Astrocyte of the spinal cord (primary cell): ENCODE measurements around the gene RSRC1.

Experiments
- DNase-seq: peaks from one replicate; pipeline ENCODE4 v3.0.0; 2011; ENCODE audit warnings: low read depth, low spot score
- H3K4me3 ChIP-seq: 2 replicates; pipeline ENCODE4 v1.5.1; 2011; ENCODE audit warnings: low read depth, mild to moderate bottlenecking, low read length, moderate library complexity
- in situ Hi-C: cut with HindIII; loops from 2 replicates; pipeline ENCODE4 v1.10.0; 2017; ENCODE audit warnings: low sequenced_read_pairs
- TF ChIP-seq, protein P1 (sequence below): IDR thresholded peaks from 2 replicates; pipeline ENCODE4 v1.5.1; 2012; ENCODE audit warnings: low read depth, mild to moderate bottlenecking, low read length, inconsistent platforms

The RSRC1 gene

DNA sequence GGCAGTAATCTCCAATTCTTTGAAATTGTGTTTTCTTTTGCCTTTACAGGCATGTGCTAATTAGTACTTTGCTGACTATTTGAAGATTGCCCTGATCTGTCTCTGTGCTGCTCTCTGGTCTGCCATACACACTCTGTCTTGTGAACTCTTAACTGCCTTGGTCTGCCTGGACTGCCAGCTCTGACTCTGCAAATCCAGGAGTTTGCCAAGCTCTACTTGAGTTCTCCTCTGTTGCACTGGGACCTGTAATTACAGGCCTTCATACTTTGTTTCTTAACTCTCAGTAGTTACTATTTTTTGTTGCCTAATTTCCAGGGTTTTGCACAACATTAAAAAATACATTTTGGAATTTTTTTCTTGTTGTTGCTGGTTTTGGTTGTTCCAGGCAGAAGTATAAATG is 155.0 kb downstream of the RSRC1 start:
- no peak for DNase-seq
- no peak overlapping the region for H3K4me3 ChIP-seq
- in situ Hi-C loops = no loop called here
- TF ChIP-seq, protein P1, sequence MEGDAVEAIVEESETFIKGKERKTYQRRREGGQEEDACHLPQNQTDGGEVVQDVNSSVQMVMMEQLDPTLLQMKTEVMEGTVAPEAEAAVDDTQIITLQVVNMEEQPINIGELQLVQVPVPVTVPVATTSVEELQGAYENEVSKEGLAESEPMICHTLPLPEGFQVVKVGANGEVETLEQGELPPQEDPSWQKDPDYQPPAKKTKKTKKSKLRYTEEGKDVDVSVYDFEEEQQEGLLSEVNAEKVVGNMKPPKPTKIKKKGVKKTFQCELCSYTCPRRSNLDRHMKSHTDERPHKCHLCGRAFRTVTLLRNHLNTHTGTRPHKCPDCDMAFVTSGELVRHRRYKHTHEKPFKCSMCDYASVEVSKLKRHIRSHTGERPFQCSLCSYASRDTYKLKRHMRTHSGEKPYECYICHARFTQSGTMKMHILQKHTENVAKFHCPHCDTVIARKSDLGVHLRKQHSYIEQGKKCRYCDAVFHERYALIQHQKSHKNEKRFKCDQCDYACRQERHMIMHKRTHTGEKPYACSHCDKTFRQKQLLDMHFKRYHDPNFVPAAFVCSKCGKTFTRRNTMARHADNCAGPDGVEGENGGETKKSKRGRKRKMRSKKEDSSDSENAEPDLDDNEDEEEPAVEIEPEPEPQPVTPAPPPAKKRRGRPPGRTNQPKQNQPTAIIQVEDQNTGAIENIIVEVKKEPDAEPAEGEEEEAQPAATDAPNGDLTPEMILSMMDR = no peak

DNA sequence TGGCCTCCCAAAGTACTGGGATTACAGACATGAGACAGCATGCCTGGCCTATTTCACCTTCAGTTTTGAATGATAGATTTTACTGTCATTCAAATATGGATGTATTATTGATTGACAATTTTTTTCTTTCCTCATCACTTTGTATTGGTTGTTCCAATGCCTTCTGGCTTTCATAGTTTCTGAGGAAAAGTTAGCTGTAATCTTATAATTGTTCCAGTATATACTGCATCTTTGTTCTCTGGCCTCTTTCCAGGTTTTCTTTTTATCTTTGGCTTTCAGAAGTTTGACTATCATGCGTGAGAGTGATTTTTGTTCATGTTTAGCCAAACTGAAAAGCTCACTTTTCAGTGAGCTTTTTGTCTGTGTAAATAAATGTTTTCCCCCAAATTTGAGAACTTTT is 157.1 kb downstream of the RSRC1 start:
- TF ChIP-seq, protein P1 = no peak
- DNase-seq = peak; percentile 24
- H3K4me3 ChIP-seq = no peak overlapping the region
- in situ Hi-C loops = no loop called here

DNA sequence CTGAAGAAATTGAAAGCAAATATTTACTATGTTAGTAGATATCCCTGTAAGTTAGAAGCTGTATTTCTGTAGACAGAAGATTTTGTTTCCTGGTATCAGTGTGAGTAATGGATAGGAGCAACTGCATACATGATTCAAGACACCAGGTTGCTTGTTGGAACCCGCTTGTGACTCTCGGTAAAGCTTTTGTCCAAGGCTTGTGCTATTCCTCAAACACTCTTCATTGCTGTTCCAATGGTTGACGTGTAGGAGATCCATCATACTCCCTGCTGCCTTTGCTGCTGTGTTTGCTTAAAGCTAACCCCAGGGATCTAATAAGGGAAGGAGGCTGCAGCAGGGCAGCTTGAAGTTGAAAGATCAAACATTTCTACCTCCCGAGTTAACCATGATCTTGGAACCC is 160.1 kb downstream of the RSRC1 start:
- TF ChIP-seq, protein P1 = no peak
- no peak for DNase-seq
- H3K4me3 ChIP-seq = no peak overlapping the region
- in situ Hi-C loops = no loop called here

DNA sequence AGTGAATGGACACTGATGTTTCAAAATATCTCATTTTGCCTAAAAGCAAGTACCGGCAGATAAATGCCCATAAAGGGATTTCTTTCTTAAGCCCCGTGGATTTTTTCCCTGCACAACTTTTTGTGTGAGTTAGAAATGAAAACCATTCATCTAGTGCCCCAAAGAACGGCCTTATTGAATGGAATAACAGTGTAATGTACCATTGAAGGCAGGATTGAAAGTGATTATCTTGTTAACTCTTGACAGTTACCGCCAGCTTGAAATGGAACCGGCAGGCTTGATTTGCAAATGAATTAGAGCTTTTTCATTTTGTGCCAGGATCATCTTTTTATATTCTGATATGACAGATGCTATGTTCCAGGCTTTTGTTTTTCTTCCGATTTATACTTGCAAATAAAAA is 162.2 kb downstream of the RSRC1 start:
- in situ Hi-C loops = no loop called here

DNA sequence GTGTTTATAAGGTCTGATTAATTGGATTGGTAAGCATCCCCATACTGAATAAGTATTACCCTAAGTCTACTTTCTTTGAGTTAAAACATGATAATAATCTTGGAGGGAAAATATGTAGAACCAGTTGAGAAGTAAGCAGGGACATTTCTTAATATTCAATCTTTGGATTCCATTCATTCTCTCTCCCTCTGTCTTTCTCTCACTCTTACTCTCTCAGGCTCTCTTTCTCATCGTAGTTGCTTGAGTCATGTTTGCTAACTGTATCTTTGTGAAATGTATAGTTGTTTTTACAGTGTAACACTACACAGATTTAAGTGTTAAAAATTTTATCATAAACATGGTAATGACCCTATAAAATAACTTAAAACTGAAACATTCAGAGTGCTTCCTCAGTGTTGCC is 163.8 kb downstream of the RSRC1 start:
- DNase-seq = no peak
- no peak overlapping the region for H3K4me3 ChIP-seq
- TF ChIP-seq, protein P1 = no peak
- in situ Hi-C loops = no loop called here

More for the DNA sequence above, 162.2 kb downstream of the RSRC1 start:
- no peak overlapping the region for H3K4me3 ChIP-seq
- TF ChIP-seq, protein P1 = no peak
- no peak for DNase-seq

DNA sequence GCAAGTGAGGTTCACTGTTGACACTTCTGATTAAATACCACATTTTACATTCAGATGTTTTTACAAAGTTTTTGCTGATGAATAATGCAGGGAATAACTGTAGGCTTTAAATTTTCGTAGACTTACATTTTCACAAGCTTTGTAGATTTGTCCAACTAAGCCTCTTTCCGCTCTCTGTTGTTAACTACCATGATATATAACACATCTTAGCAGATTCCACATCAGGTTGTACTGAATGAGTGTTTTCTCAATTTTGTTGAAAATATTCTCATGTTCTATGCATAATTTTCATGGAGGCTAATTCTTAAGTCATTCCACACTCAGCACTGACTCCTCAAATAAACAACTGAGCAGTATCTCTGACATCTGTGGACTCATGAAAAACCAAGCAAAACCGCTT is 168.3 kb downstream of the RSRC1 start:
- no peak for DNase-seq
- in situ Hi-C loops = no loop called here
- H3K4me3 ChIP-seq = no peak overlapping the region
- TF ChIP-seq, protein P1 = no peak

DNA sequence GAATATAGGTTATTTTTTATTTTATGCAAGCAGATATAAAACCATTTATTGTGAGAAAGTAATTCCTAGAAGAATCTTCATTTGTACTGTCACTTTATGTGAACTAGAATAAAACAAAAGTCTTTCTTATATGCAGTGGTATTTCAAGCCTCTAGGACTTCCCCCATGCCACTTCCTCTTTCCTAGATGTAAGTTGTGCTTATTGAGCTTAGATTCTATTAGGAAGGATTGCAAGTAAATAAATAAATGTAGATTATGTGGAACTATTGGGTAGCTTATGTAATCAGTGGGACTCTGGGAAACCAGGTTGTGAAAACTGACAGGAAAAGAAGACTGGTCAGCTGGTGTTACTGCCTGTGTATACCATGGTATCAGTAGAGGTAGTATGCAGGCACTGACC is 169.7 kb downstream of the RSRC1 start:
- in situ Hi-C loops = no loop called here
- TF ChIP-seq, protein P1 = no peak
- no peak overlapping the region for H3K4me3 ChIP-seq
- DNase-seq = no peak
